ENCODE data around the gene ZSCAN22. TPM values are rescaled to one million over a fixed set of nuclear protein-coding genes. Genes with fewer than 3 reads are reported as not detected.
A peak's percentile ranks its signal among the peaks of the same experiment; 100 is the strongest.

Gene ZSCAN22
- total and polyA plus RNA-seq, 2 of the 13 experiments (the other 11 are each of a cell fraction or from before 2014, with no cell fraction given): 2.5 to 3.5 TPM

DNA sequence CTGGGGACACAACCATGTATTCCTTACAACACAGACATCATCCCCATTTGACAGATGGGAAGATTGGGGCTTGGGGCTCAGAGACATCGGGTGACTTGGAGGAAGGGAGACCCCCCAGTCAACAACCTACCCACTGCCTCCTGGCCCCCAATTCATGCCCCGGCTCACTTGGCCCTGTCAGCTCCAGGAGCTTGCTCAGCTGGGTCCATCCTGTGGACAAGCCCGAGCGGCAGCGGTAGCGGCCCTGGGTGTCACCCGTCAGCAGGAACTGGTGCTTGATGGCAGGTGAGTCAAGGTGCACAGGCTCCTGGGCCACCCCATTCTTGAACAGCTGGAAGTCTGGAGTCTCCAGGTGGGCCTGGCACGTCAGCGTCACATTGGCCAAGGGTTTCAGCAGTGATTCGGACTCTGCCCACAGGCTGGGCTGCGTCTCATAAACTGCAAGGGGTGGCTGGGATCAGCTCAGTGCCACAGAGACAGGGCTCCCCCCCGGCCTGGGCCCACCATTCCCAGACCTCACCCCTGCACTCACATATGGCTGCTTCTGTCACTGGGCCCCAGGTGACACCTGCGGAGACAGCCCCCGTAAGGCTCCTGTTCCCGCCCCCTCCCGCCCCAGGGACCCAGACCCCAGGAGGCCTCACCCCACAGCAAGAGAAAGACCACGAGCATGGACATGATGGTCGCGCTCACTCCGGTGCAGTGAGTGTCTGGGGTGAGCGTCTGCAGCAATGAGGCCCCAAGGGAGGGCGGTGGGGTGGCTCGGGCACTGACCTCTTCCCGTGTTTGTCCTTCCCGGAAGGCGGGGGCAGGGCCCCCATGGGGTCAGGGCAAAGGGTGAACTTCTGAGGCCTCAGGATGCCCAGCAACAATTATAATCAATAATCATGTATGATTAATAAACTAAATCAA, 26.2 kb downstream of the ZSCAN22 start, which contains the start of gene A1BG:
TSS of gene A1BG (minus strand) at position 733 of the 912 bp plus-strand sequence. CDS start at position 678, 55 bp downstream.
- Histone ChIP-seq H3K27ac (ENCODE audit: extremely low read length, insufficient read depth, low read length) (peak within 1 kb of the TSS; percentile 55), H3K9me3 (ENCODE audit: low read length) (no peaks in the 10 kb centered on the region), H3K9ac (ENCODE audit: insufficient read depth, low read depth, low read length) (peak within 1 kb of the TSS; percentile 62), H3K4me1 (ENCODE audit: insufficient read depth, low read length) (peaks cover 48% of the 10 kb centered on the region), H2AFZ (ENCODE audit: low read length) (no peak within 1 kb of the TSS), H3K36me3 (replicated peaks in 1 of 2; ENCODE audit: control insufficient read depth in 1 of 2, insufficient read depth in 2 of 2, low read length in 2 of 2) (no peaks in the 10 kb centered on the region), H3K4me2 (ENCODE audit: low read depth, low read length) (peak within 1 kb of the TSS; percentile 93), H3K79me2 (ENCODE audit: insufficient read depth, low read length) (no peaks in the 10 kb centered on the region), H4K20me1 (ENCODE audit: insufficient read depth, low read length) (no peaks in the 10 kb centered on the region), H3K4me3 (replicated peaks in 1 of 3; ENCODE audit: insufficient read depth in 1 of 3, low read depth in 2 of 3, low read length in 3 of 3) (peak within 1 kb of the TSS; percentile 50 to 71 (median 68); a peak in 5 of 6 replicates), H3K27me3 (ENCODE audit: control insufficient read depth in 1 of 2, insufficient read depth in 2 of 2, low read length in 2 of 2) (no peaks in the 10 kb centered on the region)
- no peak for FAIRE-seq
- TSS peak; percentile 58 for BruUV-seq (replicated peaks)
- intact Hi-C loops (cut with micrococcal nuclease; ENCODE audit: unreplicated experiment) (no loop called here), in situ Hi-C loops (cut with HindIII; ENCODE audit: extremely low pct_ligation_motif_present, low pct_unique_long_range_greater_than_20kb) (no loop called here)
- ChIA-PET POLR2A (interaction anchor here (0.7 to 1.8 kb wide), 8 partner anchors 9 to 54 kb away, joined by 3 to 23 read pairs (median 4); partner anchors contain the start of genes ZNF497 and ZSCAN22), CTCF (ENCODE audit: low intra/inter-chr PET ratio, low total read pairs) (no interaction called here)
- peak; percentile 76 for ATAC-seq
- DNase-seq (ENCODE audit: low spot score): no peak
- 8% methylated on average over 16 of the region's 26 CpGs for WGBS (ENCODE audit: low lambda C conversion rate)
- TF ChIP-seq, protein P1, sequence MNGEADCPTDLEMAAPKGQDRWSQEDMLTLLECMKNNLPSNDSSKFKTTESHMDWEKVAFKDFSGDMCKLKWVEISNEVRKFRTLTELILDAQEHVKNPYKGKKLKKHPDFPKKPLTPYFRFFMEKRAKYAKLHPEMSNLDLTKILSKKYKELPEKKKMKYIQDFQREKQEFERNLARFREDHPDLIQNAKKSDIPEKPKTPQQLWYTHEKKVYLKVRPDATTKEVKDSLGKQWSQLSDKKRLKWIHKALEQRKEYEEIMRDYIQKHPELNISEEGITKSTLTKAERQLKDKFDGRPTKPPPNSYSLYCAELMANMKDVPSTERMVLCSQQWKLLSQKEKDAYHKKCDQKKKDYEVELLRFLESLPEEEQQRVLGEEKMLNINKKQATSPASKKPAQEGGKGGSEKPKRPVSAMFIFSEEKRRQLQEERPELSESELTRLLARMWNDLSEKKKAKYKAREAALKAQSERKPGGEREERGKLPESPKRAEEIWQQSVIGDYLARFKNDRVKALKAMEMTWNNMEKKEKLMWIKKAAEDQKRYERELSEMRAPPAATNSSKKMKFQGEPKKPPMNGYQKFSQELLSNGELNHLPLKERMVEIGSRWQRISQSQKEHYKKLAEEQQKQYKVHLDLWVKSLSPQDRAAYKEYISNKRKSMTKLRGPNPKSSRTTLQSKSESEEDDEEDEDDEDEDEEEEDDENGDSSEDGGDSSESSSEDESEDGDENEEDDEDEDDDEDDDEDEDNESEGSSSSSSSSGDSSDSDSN (CRISPR knock-in tag; IDR thresholded peaks at IDR 0.05): peak; percentile 38
- TF ChIP-seq, protein P2, sequence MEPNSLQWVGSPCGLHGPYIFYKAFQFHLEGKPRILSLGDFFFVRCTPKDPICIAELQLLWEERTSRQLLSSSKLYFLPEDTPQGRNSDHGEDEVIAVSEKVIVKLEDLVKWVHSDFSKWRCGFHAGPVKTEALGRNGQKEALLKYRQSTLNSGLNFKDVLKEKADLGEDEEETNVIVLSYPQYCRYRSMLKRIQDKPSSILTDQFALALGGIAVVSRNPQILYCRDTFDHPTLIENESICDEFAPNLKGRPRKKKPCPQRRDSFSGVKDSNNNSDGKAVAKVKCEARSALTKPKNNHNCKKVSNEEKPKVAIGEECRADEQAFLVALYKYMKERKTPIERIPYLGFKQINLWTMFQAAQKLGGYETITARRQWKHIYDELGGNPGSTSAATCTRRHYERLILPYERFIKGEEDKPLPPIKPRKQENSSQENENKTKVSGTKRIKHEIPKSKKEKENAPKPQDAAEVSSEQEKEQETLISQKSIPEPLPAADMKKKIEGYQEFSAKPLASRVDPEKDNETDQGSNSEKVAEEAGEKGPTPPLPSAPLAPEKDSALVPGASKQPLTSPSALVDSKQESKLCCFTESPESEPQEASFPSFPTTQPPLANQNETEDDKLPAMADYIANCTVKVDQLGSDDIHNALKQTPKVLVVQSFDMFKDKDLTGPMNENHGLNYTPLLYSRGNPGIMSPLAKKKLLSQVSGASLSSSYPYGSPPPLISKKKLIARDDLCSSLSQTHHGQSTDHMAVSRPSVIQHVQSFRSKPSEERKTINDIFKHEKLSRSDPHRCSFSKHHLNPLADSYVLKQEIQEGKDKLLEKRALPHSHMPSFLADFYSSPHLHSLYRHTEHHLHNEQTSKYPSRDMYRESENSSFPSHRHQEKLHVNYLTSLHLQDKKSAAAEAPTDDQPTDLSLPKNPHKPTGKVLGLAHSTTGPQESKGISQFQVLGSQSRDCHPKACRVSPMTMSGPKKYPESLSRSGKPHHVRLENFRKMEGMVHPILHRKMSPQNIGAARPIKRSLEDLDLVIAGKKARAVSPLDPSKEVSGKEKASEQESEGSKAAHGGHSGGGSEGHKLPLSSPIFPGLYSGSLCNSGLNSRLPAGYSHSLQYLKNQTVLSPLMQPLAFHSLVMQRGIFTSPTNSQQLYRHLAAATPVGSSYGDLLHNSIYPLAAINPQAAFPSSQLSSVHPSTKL (CRISPR knock-in tag; IDR thresholded peaks at IDR 0.05): peak; percentile 27
- TF ChIP-seq KLF16 (CRISPR knock-in tag; IDR thresholded peaks at IDR 0.05) (peak in 1 of 2 experiments; percentile 61; a peak in 1 of 4 replicates), MXD4 (CRISPR knock-in tag; IDR thresholded peaks at IDR 0.05) (peak; percentile 25; the same call in 1 of the 2 replicates), POLR2AphosphoS2 (IDR thresholded peaks at IDR 0.05; ENCODE audit: low read depth, low read length) (no peak), KDM2A (CRISPR knock-in tag; IDR thresholded peaks at IDR 0.05; ENCODE audit: borderline replicate concordance, low read depth) (peak; percentile 69), SOX13 (IDR thresholded peaks at IDR 0.05) (no peak), SOX13 (CRISPR knock-in tag; conservative IDR thresholded peaks at IDR 0.05 in 1 of 2, IDR thresholded peaks at IDR 0.05 in 1 of 2) (peak in 1 of 2 experiments; percentile 53; a peak in 2 of 4 replicates), FOXC1 (CRISPR knock-in tag; IDR thresholded peaks at IDR 0.05; ENCODE audit: borderline replicate concordance) (peak; percentile 39), ERF (CRISPR knock-in tag; IDR thresholded peaks at IDR 0.05) (peak; percentile 18; the same call in 1 of the 2 replicates), ZZZ3 (CRISPR knock-in tag; IDR thresholded peaks at IDR 0.05; ENCODE audit: borderline replicate concordance) (no peak), KLF9 (CRISPR knock-in tag; IDR thresholded peaks at IDR 0.05; ENCODE audit: low read depth) (no peak), ZNF777 (CRISPR knock-in tag; IDR thresholded peaks at IDR 0.05) (0 out of 2 replicates have a peak, but pooled peaks have one; percentile 12)
- TF ChIP-seq, protein P3, sequence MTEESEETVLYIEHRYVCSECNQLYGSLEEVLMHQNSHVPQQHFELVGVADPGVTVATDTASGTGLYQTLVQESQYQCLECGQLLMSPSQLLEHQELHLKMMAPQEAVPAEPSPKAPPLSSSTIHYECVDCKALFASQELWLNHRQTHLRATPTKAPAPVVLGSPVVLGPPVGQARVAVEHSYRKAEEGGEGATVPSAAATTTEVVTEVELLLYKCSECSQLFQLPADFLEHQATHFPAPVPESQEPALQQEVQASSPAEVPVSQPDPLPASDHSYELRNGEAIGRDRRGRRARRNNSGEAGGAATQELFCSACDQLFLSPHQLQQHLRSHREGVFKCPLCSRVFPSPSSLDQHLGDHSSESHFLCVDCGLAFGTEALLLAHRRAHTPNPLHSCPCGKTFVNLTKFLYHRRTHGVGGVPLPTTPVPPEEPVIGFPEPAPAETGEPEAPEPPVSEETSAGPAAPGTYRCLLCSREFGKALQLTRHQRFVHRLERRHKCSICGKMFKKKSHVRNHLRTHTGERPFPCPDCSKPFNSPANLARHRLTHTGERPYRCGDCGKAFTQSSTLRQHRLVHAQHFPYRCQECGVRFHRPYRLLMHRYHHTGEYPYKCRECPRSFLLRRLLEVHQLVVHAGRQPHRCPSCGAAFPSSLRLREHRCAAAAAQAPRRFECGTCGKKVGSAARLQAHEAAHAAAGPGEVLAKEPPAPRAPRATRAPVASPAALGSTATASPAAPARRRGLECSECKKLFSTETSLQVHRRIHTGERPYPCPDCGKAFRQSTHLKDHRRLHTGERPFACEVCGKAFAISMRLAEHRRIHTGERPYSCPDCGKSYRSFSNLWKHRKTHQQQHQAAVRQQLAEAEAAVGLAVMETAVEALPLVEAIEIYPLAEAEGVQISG (CRISPR knock-in tag; IDR thresholded peaks at IDR 0.05): peak; percentile 62
